NCI-H526 (cell line): Measurements from ENCODE around the gene LRRN1.
A peak's percentile ranks its signal among the peaks of the same experiment; 100 is the strongest.

Experiments used
- DNase-seq, 2 experiments: peaks; one replicate each; lab custom pipeline; 2025; lab: John Stamatoyannopoulos, UW

LRRN1 gene

DNA sequence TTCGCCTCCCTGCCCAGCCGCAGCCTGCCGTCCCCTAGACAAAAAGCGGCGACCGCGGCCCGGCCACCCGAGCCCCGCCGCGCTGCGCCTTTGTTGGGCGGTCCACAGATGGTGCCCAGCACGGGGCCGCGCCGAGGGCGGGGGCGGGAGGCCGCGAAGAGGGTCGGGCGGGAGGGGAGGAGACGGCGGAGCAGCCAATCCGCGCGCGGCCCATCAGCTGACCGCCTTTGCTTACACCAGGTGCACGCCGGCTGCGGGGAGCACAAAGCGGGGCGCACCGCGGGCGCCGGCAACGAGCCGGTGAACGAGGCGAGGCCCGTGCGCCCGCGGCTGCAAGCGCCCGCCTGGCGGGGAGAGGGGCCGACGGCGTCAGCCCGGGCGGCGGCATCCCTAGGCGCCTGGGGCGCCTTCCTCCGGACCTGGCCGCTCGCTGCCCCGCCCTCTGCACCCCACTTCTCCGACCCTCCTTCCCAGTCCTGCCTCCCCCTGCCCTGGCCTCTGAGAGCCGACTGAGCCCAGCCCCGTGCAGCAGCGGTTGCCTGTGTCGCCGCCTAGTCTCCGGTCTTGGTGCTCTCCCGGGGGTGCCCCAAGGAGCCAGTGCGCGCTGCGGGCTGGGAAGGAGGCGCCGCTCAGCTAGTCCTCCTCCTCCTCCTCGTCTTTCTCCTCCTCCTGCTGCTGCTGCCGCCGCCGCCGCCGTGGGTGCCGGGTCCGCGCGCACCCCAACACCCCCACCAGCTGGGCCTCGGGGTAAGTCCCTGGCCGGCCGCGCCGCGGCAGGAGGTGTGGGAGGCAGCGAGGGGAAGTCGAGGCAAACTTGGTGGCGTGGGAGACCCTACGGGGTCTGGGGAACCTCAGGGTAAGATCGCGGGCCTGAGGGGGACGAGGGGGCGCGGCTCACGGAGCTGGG is at the start of gene LRRN1:
LRRN1 (plus strand) TSS at position 259 of the 907 bp plus-strand sequence. CDS start 45,211 bp downstream, outside the sequence.
- peak; percentile 52 to 91 for DNase-seq

DNA sequence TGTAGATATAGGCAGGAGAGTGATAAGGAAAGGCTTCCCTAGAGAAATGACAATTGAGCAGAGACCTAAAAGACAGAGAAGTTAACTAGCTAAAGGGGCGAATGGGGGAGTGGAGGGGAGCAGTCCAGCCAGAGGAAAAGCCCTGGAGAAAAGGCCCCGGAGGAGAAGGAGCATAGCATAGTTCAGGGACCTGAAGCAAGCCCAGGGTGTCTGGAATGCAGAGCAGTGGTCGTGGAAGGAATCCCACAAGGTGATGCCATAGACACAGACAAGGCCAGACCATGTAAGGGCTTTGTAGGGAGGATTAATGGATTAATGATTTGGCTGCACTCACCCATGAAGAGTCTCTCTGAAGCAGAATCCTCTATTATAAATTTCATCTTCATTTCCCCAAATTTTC is 45.8 kb upstream of the LRRN1 start:
- no peak for DNase-seq

DNA sequence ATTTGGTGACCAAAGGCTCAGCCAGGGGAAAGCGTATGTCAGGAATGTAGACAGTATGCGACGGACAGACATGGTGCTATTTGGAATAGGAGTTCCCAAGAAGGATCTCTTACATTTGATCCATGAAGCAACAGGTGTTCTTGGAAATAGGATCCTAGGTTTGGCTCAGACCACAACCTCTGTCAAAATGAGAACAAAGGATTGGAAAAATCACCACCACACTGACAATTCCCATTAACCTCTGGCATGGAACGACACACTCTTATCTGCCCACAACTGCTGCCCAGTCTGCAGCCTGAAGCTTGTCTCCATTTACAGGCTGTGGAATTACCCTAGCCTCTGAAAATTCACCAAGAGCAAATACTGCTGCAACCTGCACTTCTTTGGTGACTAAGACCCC is 33.6 kb upstream of the LRRN1 start:
- DNase-seq: no peak

DNA sequence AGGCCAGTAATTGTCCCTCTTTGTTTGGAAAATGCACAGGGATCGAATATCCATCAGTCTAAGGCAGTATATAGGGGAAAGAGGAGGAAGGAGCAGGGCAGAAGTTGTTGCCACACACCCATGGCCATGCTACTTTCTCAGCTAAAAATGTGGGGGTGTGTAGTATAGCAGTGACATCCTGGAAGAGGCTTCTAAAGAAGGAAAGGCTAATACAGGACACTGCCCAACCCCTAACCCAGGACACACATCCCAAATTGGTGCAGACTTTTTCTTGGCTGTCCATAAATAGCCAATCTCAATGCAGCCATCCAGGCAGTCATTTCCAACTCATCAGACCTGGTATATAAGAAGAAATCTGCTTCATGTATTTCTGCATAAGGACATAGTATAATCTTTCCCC is 33.1 kb upstream of the LRRN1 start:
- no peak for DNase-seq

DNA sequence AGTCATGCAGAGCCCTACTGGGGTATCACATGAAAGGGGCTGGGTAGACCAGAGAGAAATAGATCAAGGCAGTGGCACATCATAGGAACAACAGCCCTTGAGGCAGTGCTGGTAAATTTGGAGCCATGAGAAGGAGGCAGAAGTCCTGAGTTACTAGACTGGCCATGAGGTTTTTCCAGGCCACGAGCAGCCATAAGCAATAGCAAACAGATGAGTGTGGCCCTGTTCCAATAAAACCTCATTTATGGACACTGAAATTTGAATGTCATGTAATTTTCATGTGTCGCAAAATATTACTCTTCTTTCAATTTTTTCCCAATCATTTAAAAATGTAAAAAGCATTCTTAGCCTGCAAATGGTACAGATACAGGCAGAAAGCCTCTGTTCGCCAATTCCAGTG is 28.1 kb upstream of the LRRN1 start:
- no peak for DNase-seq

DNA sequence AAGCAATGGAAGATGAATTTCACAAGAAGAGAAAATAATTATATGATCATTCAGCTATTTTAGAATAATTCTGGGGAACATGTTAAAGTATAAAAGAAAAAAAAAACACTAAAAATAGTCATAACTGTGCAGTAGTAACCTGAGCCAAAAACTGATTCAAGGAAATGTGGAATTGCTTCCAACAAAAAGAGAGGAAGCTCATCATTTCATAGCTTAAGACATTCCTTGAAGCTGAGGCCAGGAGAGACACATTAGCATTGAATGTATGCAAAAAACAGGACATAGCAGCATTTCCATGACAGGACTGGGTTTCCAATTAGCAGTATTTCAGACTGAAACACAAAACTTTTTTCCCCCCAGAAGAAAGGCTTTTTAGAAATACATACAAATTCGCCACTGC is 27.7 kb upstream of the LRRN1 start:
- no peak for DNase-seq

DNA sequence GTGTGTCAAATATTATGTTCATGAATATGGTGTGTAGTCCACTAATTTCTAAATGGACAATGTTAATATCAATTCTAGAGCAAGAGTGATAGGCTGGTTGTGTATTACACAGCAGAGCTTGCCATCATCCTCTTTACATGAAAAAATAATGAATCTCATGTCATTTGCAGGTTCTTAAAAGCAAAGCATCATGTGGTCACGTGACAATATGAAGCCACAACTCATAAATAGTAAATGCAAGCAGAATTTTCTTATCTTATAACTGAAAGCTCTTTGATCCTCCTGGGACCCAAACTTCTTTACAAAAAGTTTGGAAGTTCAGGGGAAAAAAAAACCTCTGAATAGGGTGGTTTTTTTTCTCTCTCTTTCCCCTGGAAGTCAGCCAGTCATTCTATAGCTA is 26.9 kb upstream of the LRRN1 start:
- DNase-seq: no peak

DNA sequence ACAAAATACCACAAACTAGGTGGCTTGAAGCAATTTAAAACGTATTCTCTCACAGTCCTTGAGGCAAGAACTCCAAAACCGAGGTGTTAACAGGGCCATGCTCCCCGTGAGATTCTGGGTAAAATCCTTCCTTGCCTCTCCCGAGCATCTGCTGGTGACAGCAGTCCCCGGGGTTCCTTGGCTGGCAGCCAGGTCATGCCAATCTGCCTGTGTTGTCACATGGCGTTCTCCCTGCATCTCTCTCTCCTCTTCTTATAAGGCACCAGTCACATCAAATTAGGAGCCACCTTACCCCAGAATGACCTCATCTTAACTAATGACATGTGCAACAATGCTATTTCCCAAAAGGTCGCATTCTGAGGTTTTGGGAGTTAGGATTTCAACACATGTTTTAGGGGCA is 26.3 kb upstream of the LRRN1 start:
- DNase-seq: no peak

DNA sequence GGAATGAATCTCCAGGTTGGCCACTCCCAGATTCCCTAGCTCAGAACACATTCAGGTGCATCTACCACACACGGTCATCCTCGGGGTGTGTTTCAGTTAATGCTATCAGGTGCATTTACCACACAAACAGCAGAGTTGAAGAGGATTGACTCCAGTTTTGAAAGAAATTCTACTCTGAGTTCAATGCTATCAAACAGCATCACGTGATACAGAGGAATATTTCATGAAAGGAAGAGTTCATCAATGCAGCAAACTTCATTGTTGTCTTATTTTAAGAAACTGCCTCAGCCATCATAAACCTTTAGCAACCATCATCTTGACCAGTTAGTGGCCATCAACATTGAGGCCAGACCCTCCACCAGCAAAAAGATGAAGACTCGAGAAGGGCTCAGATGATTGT is 22.6 kb upstream of the LRRN1 start:
- DNase-seq: no peak

DNA sequence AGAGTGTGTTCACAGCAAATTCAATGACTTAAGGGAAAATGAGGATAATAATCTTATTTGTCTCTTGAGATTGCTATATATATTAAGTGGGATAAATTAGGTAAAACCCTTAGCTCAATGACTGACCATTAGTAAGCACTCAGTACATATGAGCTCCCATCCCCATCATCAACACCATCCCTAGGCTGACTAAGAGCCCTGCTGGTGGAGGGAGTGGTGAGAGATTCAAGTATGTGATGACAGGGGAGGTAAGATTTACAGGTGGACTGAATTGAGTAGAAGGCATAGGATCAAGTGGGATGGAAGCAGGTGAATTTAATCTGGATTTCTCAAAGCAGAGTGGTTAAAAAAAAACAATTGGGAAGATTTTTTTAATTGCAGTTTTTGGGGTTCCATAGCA is 21.0 kb upstream of the LRRN1 start:
- DNase-seq: no peak

DNA sequence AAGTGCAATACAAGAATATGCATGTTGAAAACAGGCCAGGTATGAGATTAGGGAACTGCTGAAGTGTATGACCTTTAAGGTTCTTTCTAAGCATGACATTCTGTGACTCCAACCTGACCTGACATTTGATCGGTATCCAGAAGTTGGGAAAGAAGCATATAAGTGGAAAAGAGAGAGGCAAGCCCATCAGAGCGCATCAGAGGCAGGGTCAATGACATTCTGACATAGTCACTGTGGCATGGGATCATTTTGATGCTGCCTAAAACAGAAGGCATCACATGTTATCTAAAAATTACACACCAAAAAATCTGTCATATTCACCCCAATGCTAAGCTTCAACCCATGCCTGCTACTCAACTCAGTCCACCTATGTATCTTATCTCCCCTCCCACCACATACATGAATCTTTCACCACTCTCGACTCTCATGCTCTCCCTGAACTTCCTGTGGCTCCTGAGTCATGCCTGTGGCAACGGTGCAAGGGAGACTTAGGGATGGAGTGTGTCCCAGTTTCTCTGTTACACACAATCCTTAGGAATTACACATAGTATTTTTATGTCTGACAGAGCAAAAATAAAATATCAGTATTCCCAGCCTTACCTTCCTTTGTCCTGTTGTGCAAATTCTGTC is 20.5 kb upstream of the LRRN1 start:
- DNase-seq: no peak

DNA sequence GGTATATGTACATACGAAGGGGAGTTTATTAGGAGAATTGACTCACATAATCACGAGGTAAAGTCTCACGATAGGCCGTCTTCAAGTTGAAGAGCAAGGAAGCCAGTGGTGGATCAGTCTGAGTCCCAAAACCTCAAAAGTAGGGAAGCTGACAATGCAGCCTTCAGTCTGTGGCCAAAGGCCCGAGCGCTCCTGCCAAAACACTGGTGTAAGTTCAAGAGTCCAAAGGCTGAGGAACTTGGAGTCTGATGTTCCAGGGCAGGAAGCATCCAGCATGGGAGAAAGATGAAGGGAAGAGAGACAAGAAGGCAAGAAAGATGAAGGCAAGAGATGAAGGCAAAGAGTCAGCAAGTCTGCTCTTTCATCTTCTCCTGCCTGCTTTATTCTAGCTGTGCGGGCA is 16.8 kb upstream of the LRRN1 start:
- DNase-seq: no peak

DNA sequence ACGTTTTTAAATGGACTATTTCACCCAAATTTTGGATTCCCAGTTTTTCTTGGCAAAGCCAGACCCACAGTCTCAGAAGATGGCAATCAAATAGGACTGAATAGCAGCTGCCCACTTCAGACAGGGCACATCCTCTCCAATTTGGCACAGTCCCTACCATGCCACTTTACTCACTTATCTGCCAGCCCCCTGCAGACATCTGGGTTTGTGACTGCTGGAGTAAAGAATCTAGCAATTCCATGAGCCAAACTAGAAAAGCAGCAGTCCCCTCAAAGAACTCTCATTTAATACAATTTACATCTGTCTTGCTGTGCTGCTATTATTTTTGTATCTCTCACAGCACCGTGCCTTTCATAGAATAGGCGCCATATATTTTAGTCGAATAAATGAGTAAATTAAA is 16.0 kb upstream of the LRRN1 start:
- no peak for DNase-seq

DNA sequence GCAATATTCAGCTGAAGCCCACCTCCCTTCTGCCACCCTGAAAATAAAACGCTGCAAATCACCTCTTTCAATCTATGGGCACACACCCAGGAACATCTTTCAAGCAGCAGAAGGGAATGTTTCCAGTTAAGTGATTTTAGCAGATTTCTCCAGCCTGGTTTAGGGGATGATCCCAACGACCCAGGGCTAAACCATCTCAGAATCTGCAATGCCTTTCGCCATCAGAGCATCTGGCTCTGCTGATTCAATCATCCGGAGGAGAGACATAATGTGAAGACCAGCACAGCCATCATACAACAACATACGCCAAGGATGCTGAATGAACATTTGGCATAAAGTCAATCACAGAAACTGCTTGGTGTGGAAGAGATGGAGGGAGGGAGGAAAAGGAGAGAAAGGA is 15.5 kb upstream of the LRRN1 start:
- DNase-seq: no peak

DNA sequence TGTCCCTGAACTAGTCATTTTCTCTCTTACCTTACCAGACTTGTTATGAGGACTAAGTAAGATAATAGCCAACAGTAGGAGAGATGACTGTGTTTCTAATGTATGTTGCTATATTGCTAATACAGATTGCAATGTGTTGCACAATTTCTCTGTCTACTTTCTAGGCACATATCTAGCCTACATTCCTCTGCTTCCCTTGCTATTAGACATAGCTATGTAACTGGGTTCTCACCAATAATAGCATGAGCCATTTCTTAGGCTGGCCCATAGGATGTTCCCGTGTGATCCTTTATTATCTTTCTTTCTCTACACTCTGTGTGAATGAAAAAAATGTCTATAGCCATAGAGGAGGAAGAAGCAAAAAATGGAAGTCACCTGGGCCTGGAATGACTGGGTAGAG is 6.8 kb upstream of the LRRN1 start:
- DNase-seq: no peak

DNA sequence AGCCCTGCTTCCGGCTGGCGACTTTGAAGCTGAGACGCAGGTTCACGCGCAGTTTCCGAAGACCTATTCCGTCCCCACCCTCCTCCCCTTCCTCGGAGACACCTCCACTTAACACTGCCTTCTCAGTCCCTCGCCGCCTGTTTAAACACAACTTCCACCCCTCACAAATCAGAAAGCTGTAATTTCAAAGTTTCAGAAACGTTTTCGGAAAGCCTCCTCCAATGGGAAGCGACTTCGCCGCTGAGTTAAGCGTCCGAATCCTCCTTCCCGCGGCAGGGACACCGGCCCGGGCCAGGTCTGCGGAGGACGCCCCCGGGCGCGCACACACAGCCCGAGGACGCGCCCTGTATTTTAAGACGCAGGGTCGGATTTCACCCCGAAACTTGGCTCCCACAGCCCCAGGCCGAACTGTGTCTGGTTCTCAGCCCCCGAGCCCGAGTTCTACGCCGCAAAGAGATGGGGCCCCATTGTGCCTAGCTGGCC is 559 bp upstream of the LRRN1 start:
- peak; percentile 47 to 56 for DNase-seq

DNA sequence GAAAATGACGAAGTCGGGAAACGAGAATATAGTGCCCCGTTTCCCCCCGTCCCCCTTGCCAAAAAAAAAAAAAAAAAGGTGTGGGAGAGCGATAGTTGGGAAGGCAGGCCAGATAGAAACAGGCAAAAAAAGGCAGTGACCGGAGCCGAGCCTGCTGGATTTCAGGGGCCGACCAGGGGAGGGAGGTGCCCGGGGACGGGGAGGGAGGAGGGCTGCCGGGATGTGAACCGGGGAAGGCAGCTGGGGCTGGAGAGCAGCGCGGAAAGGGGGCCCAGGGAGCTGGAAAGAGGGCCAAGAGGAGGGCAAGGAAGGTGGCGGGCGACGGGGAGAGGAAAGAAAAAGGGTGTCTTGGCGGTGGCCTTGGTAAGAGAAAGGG is 837 bp downstream of the LRRN1 start:
- DNase-seq: peak in 1 of 2 experiments; percentile 60

DNA sequence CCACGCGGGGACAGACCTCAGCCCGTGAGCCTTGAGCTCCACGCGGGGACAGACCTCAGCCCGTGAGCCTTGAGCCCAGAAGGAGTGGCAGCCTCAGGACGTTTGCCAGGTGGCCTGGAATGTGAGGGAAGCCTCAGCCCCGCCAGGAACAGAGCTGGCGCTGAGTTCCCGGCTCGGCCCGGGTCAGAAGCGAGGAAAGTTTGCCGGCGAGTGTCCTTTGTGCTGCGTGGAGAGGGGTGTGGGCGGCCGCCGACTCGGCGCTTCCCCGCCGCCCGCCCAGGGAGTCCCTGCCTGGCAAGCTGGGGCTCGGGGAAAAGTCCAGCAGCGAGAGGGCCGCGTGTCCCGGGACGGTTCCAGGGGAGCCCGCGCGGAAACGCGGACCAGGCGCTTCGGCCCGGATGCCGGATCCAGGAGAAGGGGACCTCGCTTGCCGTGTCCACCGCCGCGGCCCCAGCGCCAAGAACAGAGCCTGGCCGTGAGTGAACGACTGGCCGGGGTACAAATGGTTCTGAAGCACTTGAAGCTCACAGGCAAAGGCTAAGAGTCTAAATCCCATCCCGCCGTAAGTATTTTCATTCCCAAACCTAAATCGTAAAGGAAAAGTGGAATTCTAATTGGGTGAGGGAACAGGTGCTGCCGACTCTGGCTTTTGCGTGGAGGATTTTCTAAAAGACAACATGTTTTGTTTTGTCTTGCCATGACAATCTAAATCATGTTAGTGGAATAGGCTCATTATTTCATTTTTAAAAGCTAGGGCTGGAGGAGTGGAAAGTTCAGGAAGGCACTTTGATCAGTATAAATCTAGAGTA is 1.7 kb downstream of the LRRN1 start:
- DNase-seq: peak in 1 of 2 experiments; percentile 52

DNA sequence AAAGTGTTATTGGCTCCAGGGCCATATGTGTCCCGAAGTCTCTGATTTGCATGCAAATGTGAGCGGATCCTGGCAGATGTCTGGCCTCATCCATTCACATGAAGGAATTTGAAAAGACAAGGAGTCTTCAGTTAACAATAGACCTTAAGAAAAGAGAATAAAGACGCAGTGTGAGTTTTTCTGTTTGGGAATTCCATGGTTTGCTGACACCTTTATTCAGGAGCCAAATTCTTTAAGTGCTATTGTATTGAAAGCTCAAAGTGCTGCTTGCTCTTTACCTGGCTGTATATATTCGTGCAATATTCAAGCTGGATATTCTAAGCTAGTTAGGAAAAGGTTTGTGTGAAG is 2.2 kb downstream of the LRRN1 start:
- DNase-seq: peak in 1 of 2 experiments; percentile 52

DNA sequence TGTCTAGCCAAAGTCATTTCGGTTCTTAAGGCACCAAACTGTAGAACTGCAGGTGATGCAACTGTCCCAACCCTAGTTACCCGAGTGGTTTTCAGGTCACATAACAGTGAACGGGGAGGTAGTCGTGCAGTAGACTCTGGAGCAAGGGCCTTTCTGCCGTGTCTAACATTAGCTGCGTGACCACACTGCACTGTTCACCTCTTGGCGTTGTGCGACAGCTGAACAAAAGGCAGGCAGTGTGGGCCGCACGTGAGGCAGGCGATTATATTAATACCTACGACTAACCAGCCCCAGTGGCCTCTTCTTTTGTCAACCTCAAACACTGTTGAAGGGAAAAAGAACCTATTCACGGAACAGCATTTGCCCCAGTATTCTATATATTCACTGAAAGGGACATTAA is 2.8 kb downstream of the LRRN1 start:
- DNase-seq: peak in 1 of 2 experiments; percentile 10

DNA sequence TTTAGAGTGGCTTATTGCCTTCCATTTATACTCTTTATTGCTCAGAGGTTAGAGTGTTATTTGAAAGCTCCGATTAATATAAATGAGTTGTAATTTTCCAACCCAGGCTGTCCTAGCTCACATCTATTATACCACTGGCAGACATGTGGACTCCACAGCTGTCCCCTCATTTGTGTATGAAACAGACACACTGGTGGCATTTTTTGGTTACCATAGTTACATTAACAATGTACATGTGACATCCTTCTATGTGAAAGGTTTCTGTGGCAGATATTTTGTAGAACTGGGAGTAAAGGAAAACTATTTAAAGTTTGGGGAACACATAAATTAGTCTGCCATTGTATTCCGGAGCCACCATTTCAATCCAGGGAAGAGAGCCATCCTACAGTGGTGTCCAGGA is 5.3 kb downstream of the LRRN1 start:
- DNase-seq: no peak

DNA sequence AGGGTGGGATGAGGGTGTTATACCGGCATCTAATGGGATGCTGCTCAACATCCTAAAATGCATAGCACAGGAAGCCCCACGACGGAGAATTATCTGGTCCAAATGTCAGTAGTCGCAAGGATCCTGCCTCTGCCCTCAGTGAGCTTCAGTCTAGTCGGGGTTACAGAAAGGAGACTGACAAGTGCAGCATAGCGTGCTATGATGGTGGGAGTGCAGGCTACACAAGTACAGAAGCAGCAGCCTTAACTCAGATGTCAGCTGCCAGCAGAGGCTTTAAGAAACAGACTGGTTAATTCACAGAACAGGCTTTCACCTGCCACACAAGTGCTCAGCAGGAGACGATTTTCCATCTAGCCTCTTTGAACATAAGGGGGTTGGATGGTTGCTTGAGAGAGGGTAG is 6.9 kb downstream of the LRRN1 start:
- no peak for DNase-seq

DNA sequence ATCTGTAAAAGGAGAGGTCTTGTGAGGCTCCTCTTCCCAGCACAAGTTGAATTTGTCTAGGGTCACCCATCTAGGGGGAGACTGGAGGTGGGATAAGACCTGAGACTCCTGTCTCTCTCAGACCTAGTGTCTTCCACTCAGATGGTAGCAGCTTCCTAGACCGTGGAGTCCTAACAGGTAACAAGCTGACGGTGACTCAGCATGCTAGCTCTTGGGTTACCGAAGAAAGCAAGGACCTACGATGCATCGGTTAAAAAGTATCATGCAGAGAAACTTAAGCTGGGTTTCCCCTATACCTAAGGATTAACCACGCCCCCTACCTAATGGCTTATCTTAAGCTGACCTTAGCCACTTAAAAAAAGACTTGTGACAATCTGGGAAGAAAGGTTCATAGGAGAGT is 7.6 kb downstream of the LRRN1 start:
- no peak for DNase-seq
